B cell (primary cell): ENCODE measurements around the gene SNX6. TPM values are rescaled to one million over a fixed set of nuclear protein-coding genes. Genes with fewer than 3 reads are reported as not detected.

Source experiments
- ATAC-seq: fragments of 200-7000 bp; cut with Tn5 transposase; one replicate; pipeline ENCODE4 v1.10.0; 2021; ENCODE audit warnings: low read depth, mild to moderate bottlenecking, moderate number of reproducible peaks, moderate library complexity
- CTCF ChIA-PET: fragments of 350-600 bp; sonication (Branson Sonifier 250); formaldehyde crosslinking; loops from one replicate; lab custom pipeline; 2021; ENCODE audit warnings: antibody characterized with exemption, inconsistent platforms; lab: Charles Lee
- POLR2A ChIA-PET: fragments of 350-600 bp; sonication (Branson Sonifier 250); formaldehyde crosslinking; loops from one replicate; lab custom pipeline; 2021; ENCODE audit warnings: antibody characterized with exemption; lab: Charles Lee
- DNase-seq: peaks from one replicate; pipeline ENCODE4 v3.0.0; 2013
- H2AFZ ChIP-seq: 2 replicates; pipeline ENCODE4 v1.6.1; 2012; ENCODE audit warnings: mild to moderate bottlenecking, low read depth, low read length; ENCODE audit not compliant: insufficient read depth, poor library complexity, severe bottlenecking
- H3K27ac ChIP-seq, 2 donors: 1 replicate in 1 of 2; 2 replicates in 1 of 2; pipeline ENCODE4 v1.5.1; 2012 to 2013; ENCODE audit warnings: low read length in 2 of 2, mild to moderate bottlenecking in 2 of 2, moderate library complexity in 1 of 2
- H3K27me3 ChIP-seq, 4 experiments: fragments of 200-600 bp in 1 of 4; sonication (generic) in 1 of 4; replicated peaks in 1 of 4; 1 replicate in 2 of 4; 2 replicates in 2 of 4; pipeline versions ENCODE4 v1.6.1 to v1.7.0; 2013 to 2016; ENCODE audit warnings: low read length in 3 of 4, mild to moderate bottlenecking in 2 of 4, mixed read lengths in 1 of 4, moderate library complexity in 1 of 4; ENCODE audit not compliant: insufficient read depth in 4 of 4, control insufficient read depth in 3 of 4; ENCODE audit errors: control extremely low read depth in 1 of 4
- H3K36me3 ChIP-seq, 2 experiments: replicated peaks in 1 of 2; 1 replicate in 1 of 2; 2 replicates in 1 of 2; pipeline versions ENCODE4 v1.6.1 to v1.7.1; 2013; ENCODE audit warnings: low read length in 1 of 2; ENCODE audit not compliant: insufficient read depth in 2 of 2, control insufficient read depth in 1 of 2; ENCODE audit errors: control extremely low read depth in 1 of 2, extremely low read depth in 1 of 2
- H3K4me1 ChIP-seq, 2 donors: fragments of 200-600 bp in 1 of 2; sonication (generic) in 1 of 2; 1 replicate in 1 of 2; 2 replicates in 1 of 2; pipeline versions ENCODE4 v1.5.1 to v1.6.1; 2013 to 2017; ENCODE audit warnings: low read length in 2 of 2; ENCODE audit not compliant: control insufficient read depth in 2 of 2, insufficient read depth in 2 of 2
- H3K4me2 ChIP-seq: replicated peaks from 2 replicates; pipeline ENCODE3; 2012; ENCODE audit warnings: mild to moderate bottlenecking, low read depth, low read length; ENCODE audit not compliant: poor library complexity, severe bottlenecking
- H3K4me3 ChIP-seq, 5 experiments: fragments of 200-600 bp in 1 of 5; sonication (generic) in 1 of 5; 1 replicate in 3 of 5; 2 replicates in 2 of 5; pipeline versions ENCODE4 v1.5.1 to v1.7.0; 2011 to 2016; ENCODE audit warnings: low read length in 4 of 5, mild to moderate bottlenecking in 4 of 5, low read depth in 2 of 5, control low read depth in 1 of 5, moderate library complexity in 1 of 5; ENCODE audit not compliant: insufficient read depth in 1 of 5; ENCODE audit errors: control extremely low read depth in 1 of 5, extremely low read depth in 1 of 5
- H3K79me2 ChIP-seq: fragments of 200-600 bp; sonication (generic); one replicate; pipeline ENCODE4 v1.6.0; 2016; ENCODE audit warnings: low read length; ENCODE audit not compliant: control insufficient read depth, insufficient read depth
- H3K9ac ChIP-seq: fragments of 200-600 bp; sonication (generic); 2 replicates; pipeline ENCODE4 v1.6.1; 2017; ENCODE audit warnings: mild to moderate bottlenecking, low read length, moderate library complexity
- H3K9me3 ChIP-seq, 3 donors: one replicate each; pipeline versions ENCODE4 v1.6.1 to v1.7.1; 2013; ENCODE audit warnings: low read length in 2 of 3; ENCODE audit not compliant: control insufficient read depth in 2 of 3, insufficient read depth in 1 of 3; ENCODE audit errors: control extremely low read depth in 1 of 3
- H4K20me1 ChIP-seq: 2 replicates; pipeline ENCODE4 v1.6.0; 2012; ENCODE audit warnings: mild to moderate bottlenecking, low read length; ENCODE audit not compliant: insufficient read depth, control insufficient read depth, poor library complexity, severe bottlenecking
- H3K27ac Mint-ChIP-seq: one replicate; pipeline ENCODE4 v1.8.0; 2021; ENCODE audit warnings: mixed read lengths
- H3K27me3 Mint-ChIP-seq: one replicate; pipeline ENCODE4 v1.8.0; 2021; ENCODE audit warnings: mixed read lengths
- H3K4me1 Mint-ChIP-seq: one replicate; pipeline ENCODE4 v1.8.0; 2021; ENCODE audit warnings: mixed read lengths
- H3K4me3 Mint-ChIP-seq: one replicate; pipeline ENCODE4 v1.8.0; 2021; ENCODE audit warnings: mixed read lengths
- H3K9me3 Mint-ChIP-seq: one replicate; pipeline ENCODE4 v1.8.0; 2022; ENCODE audit warnings: mixed read lengths; ENCODE audit not compliant: insufficient read depth
- EZH2 ChIP-seq: IDR thresholded peaks from 2 replicates; pipeline ENCODE4 v1.6.1; 2012; ENCODE audit warnings: borderline replicate concordance, low read depth, mild to moderate bottlenecking, moderate library complexity, low read length; ENCODE audit not compliant: insufficient read depth, poor library complexity, severe bottlenecking
- WGBS: methylation state at CpG from one replicate; pipeline ENCODE4 v1.1.5; 2013; ENCODE audit warnings: missing lambda C conversion rate; ENCODE audit not compliant: insufficient coverage; 5-methylcytosine and 5-hydroxymethylcytosine counted together
- intact Hi-C: fragments of 100-400 bp; cut with micrococcal nuclease; formaldehyde crosslinking; loops from one replicate; pipeline ENCODE4 v1.10.0; 2022
- polyA plus RNA-seq: library from polyadenylated mRNA; depleted of rRNA; stranded (reverse); fragments of >200 nt; gene quantifications from 2 replicates; pipeline ENCODE4 v1.2.3, GENCODE V29; 2012
- total RNA-seq, 2 donors: library from RNA; stranded (reverse); fragments of 120-200 nt in 1 of 2; gene quantifications; 1 replicate in 1 of 2; 2 replicates in 1 of 2; pipeline versions ENCODE4 v1.2.3 to v1.2.4, GENCODE V29; 2013 to 2022
- TF ChIP-seq, protein P1 (sequence below): fragments of 200-600 bp; IDR thresholded peaks from one replicate; pipeline ENCODE4 v1.8.0; 2022; ENCODE audit warnings: antibody characterized with exemption, mild to moderate bottlenecking

SNX6 gene
- total and polyA plus RNA-seq, 2 donors (not counting 1 experiment from before 2014, with no cell fraction given) = 45.4 to 61.0 TPM

- no peaks in the 10 kb centered on the region for H3K9me3 ChIP-seq
- H3K9ac ChIP-seq = no peak overlapping the region
- Mint-ChIP-seq H3K9me3 (no peaks in the 10 kb centered on the region), H3K4me1 (peaks cover 12% of the 10 kb centered on the region), H3K27me3 (no peaks in the 10 kb centered on the region), H3K4me3 (no peak overlapping the region), H3K27ac (no peak overlapping the region)
- POLR2A ChIA-PET = no interaction called here
- no peaks in the 10 kb centered on the region for H3K27me3 ChIP-seq
- peaks cover 74% of the 10 kb centered on the region for H3K79me2 ChIP-seq
- TF ChIP-seq, protein P1, sequence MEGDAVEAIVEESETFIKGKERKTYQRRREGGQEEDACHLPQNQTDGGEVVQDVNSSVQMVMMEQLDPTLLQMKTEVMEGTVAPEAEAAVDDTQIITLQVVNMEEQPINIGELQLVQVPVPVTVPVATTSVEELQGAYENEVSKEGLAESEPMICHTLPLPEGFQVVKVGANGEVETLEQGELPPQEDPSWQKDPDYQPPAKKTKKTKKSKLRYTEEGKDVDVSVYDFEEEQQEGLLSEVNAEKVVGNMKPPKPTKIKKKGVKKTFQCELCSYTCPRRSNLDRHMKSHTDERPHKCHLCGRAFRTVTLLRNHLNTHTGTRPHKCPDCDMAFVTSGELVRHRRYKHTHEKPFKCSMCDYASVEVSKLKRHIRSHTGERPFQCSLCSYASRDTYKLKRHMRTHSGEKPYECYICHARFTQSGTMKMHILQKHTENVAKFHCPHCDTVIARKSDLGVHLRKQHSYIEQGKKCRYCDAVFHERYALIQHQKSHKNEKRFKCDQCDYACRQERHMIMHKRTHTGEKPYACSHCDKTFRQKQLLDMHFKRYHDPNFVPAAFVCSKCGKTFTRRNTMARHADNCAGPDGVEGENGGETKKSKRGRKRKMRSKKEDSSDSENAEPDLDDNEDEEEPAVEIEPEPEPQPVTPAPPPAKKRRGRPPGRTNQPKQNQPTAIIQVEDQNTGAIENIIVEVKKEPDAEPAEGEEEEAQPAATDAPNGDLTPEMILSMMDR = no peak
- no peak for TF ChIP-seq EZH2
- CTCF ChIA-PET = no interaction called here
- no peaks in the 10 kb centered on the region for H3K4me1 ChIP-seq
- no peak overlapping the region for H3K4me3 ChIP-seq
- H4K20me1 ChIP-seq = peaks cover 54% of the 10 kb centered on the region
- WGBS = 100% methylated on average over 1 of the region's 2 CpGs
- peaks cover 10 to 29% of the 10 kb centered on the region in 2 experiments for H3K36me3 ChIP-seq
- no peak for ATAC-seq
- no peak overlapping the region for H3K4me2 ChIP-seq
- DNase-seq = no peak
- no peak overlapping the region for H3K27ac ChIP-seq
- no peak overlapping the region for H2AFZ ChIP-seq
- intact Hi-C loops = no loop called here
Measured at GRCh38 chr14:34620115-34620514, 9.8 kb downstream of the SNX6 start.

GRCh38 chr14:34619471-34619870 is 10.5 kb downstream of the SNX6 start:
- H3K27ac ChIP-seq = no peak overlapping the region
- H3K79me2 ChIP-seq = peaks cover 71% of the 10 kb centered on the region
- no peak overlapping the region for H3K4me3 ChIP-seq
- H3K4me1 ChIP-seq = no peaks in the 10 kb centered on the region
- TF ChIP-seq, protein P1 = no peak
- TF ChIP-seq EZH2 = no peak
- H3K27ac Mint-ChIP-seq = no peak overlapping the region
- no peaks in the 10 kb centered on the region for H3K9me3 Mint-ChIP-seq
- intact Hi-C loops = no loop called here
- no peak overlapping the region for H3K4me3 Mint-ChIP-seq
- H3K27me3 Mint-ChIP-seq = no peaks in the 10 kb centered on the region
- H3K9ac ChIP-seq = no peak overlapping the region
- H3K27me3 ChIP-seq = no peaks in the 10 kb centered on the region
- H3K4me1 Mint-ChIP-seq = peaks cover 12% of the 10 kb centered on the region
- no peaks in the 10 kb centered on the region for H3K9me3 ChIP-seq
- no peak overlapping the region for H3K4me2 ChIP-seq
- no peak overlapping the region for H2AFZ ChIP-seq
- DNase-seq (no peak), ATAC-seq (no peak)
- H4K20me1 ChIP-seq = peaks cover 49% of the 10 kb centered on the region
- CTCF ChIA-PET = no interaction called here
- POLR2A ChIA-PET = no interaction called here
- 40% methylated on average over 1 of the region's 3 CpGs for WGBS
- peaks cover 11 to 27% of the 10 kb centered on the region in 2 experiments for H3K36me3 ChIP-seq
